D721Med (cell line): Measurements from ENCODE around the gene BCAS3.
"Not testable (repeated sequence)": the region's sequence is repeated elsewhere in the genome, so short reads cannot be mapped to it uniquely, and the experiment has no call there.

Source experiments
- DNase-seq: peaks from one replicate; pipeline ENCODE4 v3.0.0; 2011; ENCODE audit warnings: low spot score; ENCODE audit not compliant: insufficient read length
- FAIRE-seq: peaks from 2 replicates; lab custom pipeline; 2011; peaks lifted over from hg19 to GRCh38; lab: Jason Lieb, UNC
- TF ChIP-seq, protein P1 (sequence below): IDR thresholded peaks from 2 replicates; pipeline ENCODE4 v1.5.1; 2012; ENCODE audit warnings: mild to moderate bottlenecking, control low read depth; ENCODE audit not compliant: insufficient read depth; ENCODE audit errors: missing control alignments

Gene BCAS3

DNA sequence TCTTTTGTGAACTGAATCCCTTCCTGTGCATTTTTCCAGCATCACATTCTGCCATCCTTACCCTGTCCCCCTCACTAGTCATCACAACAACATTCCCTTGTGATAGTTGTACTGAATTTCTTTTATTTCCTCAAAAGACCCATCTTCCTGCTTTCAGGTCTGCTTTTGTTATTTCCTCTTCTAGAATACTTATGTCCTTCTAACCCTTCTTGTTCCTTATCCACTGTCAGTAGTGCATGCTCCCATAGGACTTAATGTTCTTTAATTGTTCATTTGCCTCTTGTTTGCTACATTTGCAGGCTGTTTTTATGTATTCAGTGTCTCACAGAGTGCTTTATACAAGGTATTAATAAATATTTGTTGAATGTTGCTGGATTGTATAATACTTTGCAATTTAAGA is 73.0 kb downstream of the BCAS3 start:
- DNase-seq (no peak), FAIRE-seq (no peak)
- TF ChIP-seq, protein P1, sequence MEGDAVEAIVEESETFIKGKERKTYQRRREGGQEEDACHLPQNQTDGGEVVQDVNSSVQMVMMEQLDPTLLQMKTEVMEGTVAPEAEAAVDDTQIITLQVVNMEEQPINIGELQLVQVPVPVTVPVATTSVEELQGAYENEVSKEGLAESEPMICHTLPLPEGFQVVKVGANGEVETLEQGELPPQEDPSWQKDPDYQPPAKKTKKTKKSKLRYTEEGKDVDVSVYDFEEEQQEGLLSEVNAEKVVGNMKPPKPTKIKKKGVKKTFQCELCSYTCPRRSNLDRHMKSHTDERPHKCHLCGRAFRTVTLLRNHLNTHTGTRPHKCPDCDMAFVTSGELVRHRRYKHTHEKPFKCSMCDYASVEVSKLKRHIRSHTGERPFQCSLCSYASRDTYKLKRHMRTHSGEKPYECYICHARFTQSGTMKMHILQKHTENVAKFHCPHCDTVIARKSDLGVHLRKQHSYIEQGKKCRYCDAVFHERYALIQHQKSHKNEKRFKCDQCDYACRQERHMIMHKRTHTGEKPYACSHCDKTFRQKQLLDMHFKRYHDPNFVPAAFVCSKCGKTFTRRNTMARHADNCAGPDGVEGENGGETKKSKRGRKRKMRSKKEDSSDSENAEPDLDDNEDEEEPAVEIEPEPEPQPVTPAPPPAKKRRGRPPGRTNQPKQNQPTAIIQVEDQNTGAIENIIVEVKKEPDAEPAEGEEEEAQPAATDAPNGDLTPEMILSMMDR, result no peak

GRCh38 chr17:60751884-60752283 is 74.2 kb downstream of the BCAS3 start:
- FAIRE-seq (no peak), DNase-seq (no peak)
- TF ChIP-seq, protein P1, result no peak

DNA sequence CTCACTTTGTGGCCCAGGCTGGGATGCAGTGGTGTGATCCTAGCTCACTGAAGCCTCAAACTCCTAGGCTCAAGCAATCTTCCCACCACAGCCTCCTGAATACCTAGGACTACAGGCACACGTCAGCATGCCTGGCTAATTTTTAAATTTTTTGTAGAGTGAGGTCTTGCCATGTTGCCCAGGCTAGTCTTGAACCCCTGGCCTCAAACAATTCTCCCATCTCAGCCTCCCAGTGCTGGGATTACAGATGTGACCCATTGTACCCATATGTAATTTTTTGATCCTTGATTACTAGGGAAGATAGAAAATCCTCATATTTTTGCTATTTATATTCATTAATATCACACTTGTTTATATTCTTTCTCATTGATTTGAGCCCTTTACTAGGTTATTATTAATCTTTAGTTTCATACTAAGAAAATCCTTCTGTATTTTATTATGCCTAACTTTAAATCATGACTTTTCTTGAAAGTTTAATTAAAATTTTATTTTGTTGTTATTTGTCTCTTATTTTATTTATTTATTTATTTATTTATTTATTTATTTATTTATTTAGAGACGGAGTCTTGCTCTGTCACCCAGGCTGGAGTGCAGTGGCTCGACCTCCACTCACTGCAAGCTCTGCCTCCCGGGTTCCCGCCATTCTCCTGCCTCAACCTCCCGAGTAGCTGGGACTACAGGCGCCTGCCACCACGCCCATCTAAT is 75.4 kb downstream of the BCAS3 start:
- DNase-seq (no peak), FAIRE-seq (no peak)
- TF ChIP-seq, protein P1, result no peak

- TF ChIP-seq, protein P1, result no peak
- FAIRE-seq (no peak), DNase-seq (no peak)
Measured at GRCh38 chr17:60754057-60754604, 76.5 kb downstream of the BCAS3 start.

DNA sequence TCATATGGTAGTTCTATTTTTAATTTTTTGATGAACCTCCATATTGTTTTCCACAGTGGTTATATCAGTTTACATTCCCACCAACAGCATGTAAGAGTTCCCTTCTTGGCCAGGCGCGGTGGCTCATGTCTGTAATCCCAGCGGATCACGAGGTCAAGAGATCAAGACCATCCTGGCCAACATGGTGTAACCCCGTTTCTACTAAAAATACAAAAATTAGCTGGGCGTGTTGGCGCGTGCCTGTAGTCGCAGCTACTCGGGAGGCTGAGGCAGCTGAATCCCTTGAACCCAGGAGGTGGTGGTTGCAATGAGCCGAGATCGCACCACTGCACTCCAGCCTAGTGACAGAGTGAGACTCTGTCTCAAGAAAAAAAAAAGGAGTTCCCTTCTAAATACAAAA is 79.1 kb downstream of the BCAS3 start:
- not testable (repeated sequence) for DNase-seq, FAIRE-seq

- DNase-seq (no peak), FAIRE-seq (no peak)
- TF ChIP-seq, protein P1, result no peak
Measured at GRCh38 chr17:60757437-60757836, 79.8 kb downstream of the BCAS3 start.

DNA sequence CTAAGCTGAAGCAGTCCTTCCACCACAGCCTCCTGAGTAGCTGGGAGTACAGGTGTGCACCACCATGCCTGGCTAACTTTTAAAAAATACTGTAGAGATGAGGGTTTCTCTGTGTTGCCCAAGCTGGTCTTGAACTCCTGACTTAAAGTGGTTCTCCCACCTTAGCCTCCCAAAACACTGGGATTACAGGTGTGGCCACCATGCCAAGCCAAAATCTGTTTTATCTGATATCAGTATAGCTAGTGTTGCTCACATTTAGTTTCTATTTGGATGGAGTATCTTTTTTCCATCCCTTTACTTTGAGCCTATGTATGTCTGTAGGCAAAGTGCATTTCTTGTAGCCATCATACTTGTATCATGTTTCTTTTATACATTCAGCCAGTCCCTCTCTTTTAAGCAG is 82.1 kb downstream of the BCAS3 start:
- DNase-seq, result no peak
- TF ChIP-seq, protein P1, result no peak
- no peak for FAIRE-seq

DNA sequence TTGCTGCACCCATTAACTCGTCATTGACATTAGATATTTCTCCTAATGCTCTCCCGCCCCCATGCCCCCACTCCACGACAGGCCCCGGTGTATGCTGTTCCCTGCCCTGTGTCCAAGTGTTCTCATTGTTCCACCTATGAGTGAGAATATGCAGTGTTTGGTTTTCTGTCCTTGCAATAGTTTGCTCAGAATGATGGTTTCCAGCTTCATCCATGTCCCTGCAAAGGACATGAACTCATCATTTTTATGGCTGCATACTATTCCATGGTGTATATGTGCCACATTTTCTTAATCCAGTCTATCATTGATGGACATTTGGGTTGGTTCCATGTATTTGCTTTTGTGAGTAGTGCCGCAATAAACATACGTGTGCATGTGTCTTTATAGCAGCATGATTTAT is 83.7 kb downstream of the BCAS3 start:
- not testable (repeated sequence) for FAIRE-seq, DNase-seq
